GM21447 (cell line): Measurements from ENCODE around the gene C2.
"Not testable (repeated sequence)": the region's sequence is repeated elsewhere in the genome, so short reads cannot be mapped to it uniquely, and the experiment has no call there.

Experiments used
- ATAC-seq: cut with Tn5 transposase; IDR thresholded peaks from one replicate; pipeline ENCODE4 v1.9.1; 2021; ENCODE audit not compliant: unreplicated experiment

The C2 gene

GRCh38 chr6:31972709-31973350, 45.3 kb downstream of the C2 start:
- ATAC-seq = no peak

GRCh38 chr6:31976065-31976464, 48.5 kb downstream of the C2 start:
- not testable (repeated sequence) for ATAC-seq

GRCh38 chr6:31977816-31978431, 50.4 kb downstream of the C2 start:
- no peak for ATAC-seq

DNA sequence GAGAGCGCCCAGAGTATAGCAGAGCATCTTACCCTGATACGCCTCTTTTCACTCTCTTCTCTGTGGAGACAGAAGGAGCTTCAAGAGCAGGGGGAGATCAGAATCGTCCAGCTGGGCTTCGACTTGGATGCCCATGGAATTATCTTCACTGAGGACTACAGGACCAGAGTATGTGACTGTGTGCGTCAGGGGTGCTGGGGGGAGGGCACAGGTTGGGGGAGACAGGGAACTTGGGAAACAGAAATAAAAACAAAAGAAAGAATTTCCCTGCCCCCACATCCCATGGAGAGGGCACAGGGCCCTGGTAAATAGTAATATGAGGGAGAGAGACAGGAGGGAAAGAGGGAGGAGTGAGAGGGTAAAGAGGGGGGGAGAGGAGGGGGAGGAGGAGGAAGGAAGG, 51.3 kb downstream of the C2 start:
- no peak for ATAC-seq

- no peak for ATAC-seq
These were observed 51.9 kb downstream of the C2 start for GRCh38 chr6:31979238-31979898.

- not testable (repeated sequence) for ATAC-seq
These were observed 52.8 kb downstream of the C2 start for GRCh38 chr6:31980195-31980876.

DNA sequence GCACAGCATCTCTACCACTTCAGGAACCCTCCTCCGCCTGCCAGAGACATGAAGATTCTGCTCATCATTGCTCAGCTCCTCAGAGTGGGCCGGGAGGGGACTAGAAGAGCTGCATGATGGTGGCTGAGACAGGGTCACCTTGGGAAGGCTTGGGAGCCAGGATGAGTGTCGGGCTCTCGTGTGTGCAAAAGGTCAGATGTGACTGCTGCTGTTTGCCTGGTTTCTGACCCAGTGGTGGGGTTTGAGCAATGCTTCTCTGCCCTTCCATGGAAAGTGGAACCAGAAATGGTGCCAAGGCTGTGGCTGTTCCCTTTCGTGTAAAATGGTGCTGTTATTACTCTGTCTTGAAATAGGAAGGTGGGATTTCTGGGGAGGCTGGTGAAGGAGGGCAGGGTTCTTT, 53.5 kb downstream of the C2 start:
- ATAC-seq = not testable (repeated sequence)

DNA sequence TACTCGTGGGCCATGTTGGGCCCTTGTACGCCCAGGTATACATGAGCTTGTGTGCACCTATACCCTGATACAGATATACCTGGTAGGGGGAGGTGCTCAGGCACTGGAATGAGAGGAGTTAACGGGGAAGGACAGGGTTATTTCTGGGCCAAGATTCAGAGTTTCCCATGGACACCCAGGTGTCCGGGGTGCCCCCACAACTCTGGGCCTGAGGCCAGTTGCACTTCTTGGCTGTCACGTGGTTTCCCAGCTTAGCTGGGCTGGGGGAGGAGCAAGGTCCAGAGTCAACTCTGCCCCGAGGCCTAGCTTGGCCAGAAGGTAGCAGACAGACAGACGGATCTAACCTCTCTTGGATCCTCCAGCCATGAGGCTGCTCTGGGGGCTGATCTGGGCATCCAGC, 54.2 kb downstream of the C2 start, which contains the start of gene C4A:
Gene C4A (plus strand): TSS at position 314 of the 400 bp plus-strand sequence. CDS start 51 bp downstream, at position 365.
- ATAC-seq = not testable (repeated sequence)

DNA sequence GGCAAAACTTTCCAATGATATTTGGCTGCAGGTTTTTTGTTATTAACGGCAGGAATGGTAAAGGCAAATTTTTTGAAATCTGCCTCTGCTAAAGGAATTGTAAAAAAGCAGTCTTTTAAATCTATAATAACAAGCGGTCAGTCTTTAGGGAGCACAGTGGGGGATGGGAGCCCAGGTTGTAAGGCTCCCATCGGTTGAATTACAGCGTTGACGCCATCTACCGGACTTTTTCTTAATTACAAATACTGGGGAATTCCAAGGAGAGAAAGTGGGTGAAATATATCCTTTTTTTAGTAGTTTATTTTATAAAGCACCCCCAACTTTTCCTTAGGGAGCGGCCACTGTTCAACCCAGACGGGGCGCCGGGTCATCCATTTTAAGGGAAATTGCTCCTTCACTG, 61.8 kb downstream of the C2 start:
- not testable (repeated sequence) for ATAC-seq

DNA sequence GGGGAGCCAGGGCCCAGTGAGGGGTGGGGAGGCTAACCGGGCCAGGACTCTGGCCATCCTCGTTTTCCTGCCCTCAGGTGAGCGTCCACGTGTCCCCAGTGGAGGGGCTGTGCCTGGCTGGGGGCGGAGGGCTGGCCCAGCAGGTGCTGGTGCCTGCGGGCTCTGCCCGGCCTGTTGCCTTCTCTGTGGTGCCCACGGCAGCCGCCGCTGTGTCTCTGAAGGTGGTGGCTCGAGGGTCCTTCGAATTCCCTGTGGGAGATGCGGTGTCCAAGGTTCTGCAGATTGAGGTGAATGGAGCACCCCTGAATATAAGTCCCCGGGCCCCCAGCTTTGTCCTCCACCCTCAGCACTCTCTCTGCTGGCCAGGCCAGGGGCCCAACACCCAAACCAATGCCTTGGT, 66.9 kb downstream of the C2 start:
- ATAC-seq = not testable (repeated sequence)
